Measurements from ENCODE around the gene VPS13D. TPM values are rescaled to one million over a fixed set of nuclear protein-coding genes. Genes with fewer than 3 reads are reported as not detected.

The VPS13D gene
- total and polyA plus RNA-seq, 2 of the 4 experiments (the other 2 are of a cell fraction), result 9.0 to 16.3 TPM

GRCh38 chr1:12539705-12540579 lies 310.1 kb downstream of the VPS13D start:
- POLR2A ChIA-PET (ENCODE audit: unreplicated experiment), result interaction anchor here (1.0 kb wide), 1 partner anchor 77 kb away, joined by 3 read pairs; no protein-coding TSS in a partner anchor
- intact Hi-C loops (cut with micrococcal nuclease), result loop anchor here (1.0 to 5.0 kb wide), 2 partner anchors 58 to 75 kb away; no protein-coding TSS in a partner anchor
- no peak overlapping the region; the same call in 2 of the 3 replicates for H2BK15ac ChIP-seq (ENCODE audit: low read depth, low read length)
- TF ChIP-seq RAD21 (IDR thresholded peaks at IDR 0.05; ENCODE audit: low read length), result peak; percentile 38
- 0 out of 2 replicates have a peak, but pooled peaks have one; percentile 33 for TF ChIP-seq BHLHE40 (IDR thresholded peaks at IDR 0.05; ENCODE audit: low read depth, low read length)
- no peak for TF ChIP-seq MAFK (IDR thresholded peaks at IDR 0.05; ENCODE audit: low read depth, low read length)
- TF ChIP-seq RFX5 (IDR thresholded peaks at IDR 0.05; ENCODE audit: low read depth, low read length), result no peak
- no peak for TF ChIP-seq CHD1 (IDR thresholded peaks at IDR 0.05; ENCODE audit: low read depth, low read length)
- no peak for TF ChIP-seq POLR2A (IDR thresholded peaks at IDR 0.05; ENCODE audit: low read depth, low read length)
- peak; percentile 24; the same call in 1 of the 2 replicates for TF ChIP-seq SMC3 (IDR thresholded peaks at IDR 0.05; ENCODE audit: low read depth, low read length)
- no peak for TF ChIP-seq MXI1 (IDR thresholded peaks at IDR 0.05; ENCODE audit: borderline replicate concordance, low read depth, low read length)
- no peak for TF ChIP-seq NFE2L2 (IDR thresholded peaks at IDR 0.05; ENCODE audit: low read depth, low read length)
- no peak for TF ChIP-seq MAZ (IDR thresholded peaks at IDR 0.05; ENCODE audit: borderline replicate concordance, low read depth, low read length)
- TF ChIP-seq RCOR1 (IDR thresholded peaks at IDR 0.05; ENCODE audit: insufficient replicate concordance, low read length), result no peak
- no peak for TF ChIP-seq ELK1 (IDR thresholded peaks at IDR 0.05; ENCODE audit: borderline replicate concordance, low read depth, low read length)
- TF ChIP-seq, protein P1, sequence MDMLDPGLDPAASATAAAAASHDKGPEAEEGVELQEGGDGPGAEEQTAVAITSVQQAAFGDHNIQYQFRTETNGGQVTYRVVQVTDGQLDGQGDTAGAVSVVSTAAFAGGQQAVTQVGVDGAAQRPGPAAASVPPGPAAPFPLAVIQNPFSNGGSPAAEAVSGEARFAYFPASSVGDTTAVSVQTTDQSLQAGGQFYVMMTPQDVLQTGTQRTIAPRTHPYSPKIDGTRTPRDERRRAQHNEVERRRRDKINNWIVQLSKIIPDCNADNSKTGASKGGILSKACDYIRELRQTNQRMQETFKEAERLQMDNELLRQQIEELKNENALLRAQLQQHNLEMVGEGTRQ (IDR thresholded peaks at IDR 0.05; ENCODE audit: low read depth, low read length), result no peak

More at GRCh38 chr1:12539705-12540579, 310.1 kb downstream of the VPS13D start:
- Histone ChIP-seq H2AK9ac (replicated peaks; ENCODE audit: low read depth, low read length, poor library complexity) (peak overlapping the region; percentile 60), H3K36me3 (ENCODE audit: control insufficient read depth, insufficient read depth, low read length) (no peaks in the 10 kb centered on the region), H3K23ac (ENCODE audit: low read depth, low read length) (no peak overlapping the region), H4K91ac (ENCODE audit: insufficient read depth, low read depth, low read length) (peak overlapping the region; percentile 76), H3K4me2 (ENCODE audit: low read depth, low read length) (peak overlapping the region; percentile 11; the same call in 1 of the 2 replicates), H3K4me1 (ENCODE audit: control insufficient read depth, insufficient read depth, low read length) (peaks cover 23% of the 10 kb centered on the region), H3K27me3 (ENCODE audit: control insufficient read depth, insufficient read depth, low read length) (peaks cover 3% of the 10 kb centered on the region; the same call in 1 of the 2 replicates), H2BK120ac (ENCODE audit: low read depth, low read length) (peak overlapping the region; percentile 72), H2BK20ac (ENCODE audit: low read depth, low read length) (peak overlapping the region; percentile 75), H2BK5ac (ENCODE audit: low read depth, low read length, poor library complexity, severe bottlenecking) (peak overlapping the region; percentile 63), H3K18ac (ENCODE audit: low read depth, low read length) (peak overlapping the region; percentile 45), H2AK5ac (ENCODE audit: low read depth, low read length) (peak overlapping the region; percentile 65), H3K56ac (ENCODE audit: extremely low read depth, insufficient read depth, low read length) (peak overlapping the region; percentile 18; the same call in 1 of the 2 replicates), H4K5ac (ENCODE audit: low read depth, low read length) (0 out of 2 replicates have a peak overlapping the region, but pooled peaks have one; percentile 23), H3K14ac (replicated peaks; ENCODE audit: low read depth, low read length) (0 out of 2 replicates have a peak overlapping the region, but pooled peaks have one; percentile 24), H3K79me1 (ENCODE audit: low read depth in 1 of 2, low read length in 2 of 2) (no peaks in the 10 kb centered on the region), H3K27ac (ENCODE audit: insufficient read depth, low read length) (peak overlapping the region; percentile 68), H3K4me3 (ENCODE audit: insufficient read depth, low read depth, low read length) (no peak overlapping the region), H4K20me1 (ENCODE audit: insufficient read depth, low read length) (no peaks in the 10 kb centered on the region), H2AFZ (replicated peaks; ENCODE audit: low read length, poor library complexity) (peak overlapping the region; percentile 91), H3K9me3 (ENCODE audit: control insufficient read depth, insufficient read depth, low read length) (peaks cover 2% of the 10 kb centered on the region; the same call in 1 of the 2 replicates), H3K9ac (ENCODE audit: low read depth, low read length) (peak overlapping the region; percentile 11; the same call in 1 of the 2 replicates), H4K8ac (ENCODE audit: low read depth in 2 of 2, low read length in 2 of 2) (peak overlapping the region; percentile 15 to 79; a peak in 3 of 4 replicates), H3K9me1 (ENCODE audit: insufficient read depth, low read length) (peaks cover 6% of the 10 kb centered on the region; the same call in 1 of the 2 replicates), H3K4ac (ENCODE audit: low read depth, low read length) (peak overlapping the region; percentile 82)
- CTCF ChIA-PET, result interaction anchor here (0.5 to 0.6 kb wide), 2 partner anchors 245 to 299 kb away, joined by 3 to 5 read pairs; no protein-coding TSS in a partner anchor
- BruUV-seq (replicated peaks), result no TSS peak
- 0% methylated on average over 4 of the region's 34 CpGs; no CpG with 5 or more reads in 1 of the 2 experiments for WGBS, 2 experiments (ENCODE audit: extremely low coverage in 2 of 2, insufficient read length in 1 of 2)
- in situ Hi-C loops (cut with MboI; ENCODE audit: low sequenced_read_pairs), result no loop called here
- peak; percentile 85 for ATAC-seq (ENCODE audit: low read depth)
- dilution Hi-C loops (cut with HindIII; ENCODE audit: low sequenced_read_pairs, unreplicated experiment), result no loop called here
- DNase-seq, result peak; percentile 93
